ENCODE measurements around the gene ZNF84. TPM values are rescaled to one million over a fixed set of nuclear protein-coding genes. Genes with fewer than 3 reads are reported as not detected.

The ZNF84 gene
- total RNA-seq, 4 donors from 2014 or later: 15.0 to 29.5 (median 23.1) TPM

DNA sequence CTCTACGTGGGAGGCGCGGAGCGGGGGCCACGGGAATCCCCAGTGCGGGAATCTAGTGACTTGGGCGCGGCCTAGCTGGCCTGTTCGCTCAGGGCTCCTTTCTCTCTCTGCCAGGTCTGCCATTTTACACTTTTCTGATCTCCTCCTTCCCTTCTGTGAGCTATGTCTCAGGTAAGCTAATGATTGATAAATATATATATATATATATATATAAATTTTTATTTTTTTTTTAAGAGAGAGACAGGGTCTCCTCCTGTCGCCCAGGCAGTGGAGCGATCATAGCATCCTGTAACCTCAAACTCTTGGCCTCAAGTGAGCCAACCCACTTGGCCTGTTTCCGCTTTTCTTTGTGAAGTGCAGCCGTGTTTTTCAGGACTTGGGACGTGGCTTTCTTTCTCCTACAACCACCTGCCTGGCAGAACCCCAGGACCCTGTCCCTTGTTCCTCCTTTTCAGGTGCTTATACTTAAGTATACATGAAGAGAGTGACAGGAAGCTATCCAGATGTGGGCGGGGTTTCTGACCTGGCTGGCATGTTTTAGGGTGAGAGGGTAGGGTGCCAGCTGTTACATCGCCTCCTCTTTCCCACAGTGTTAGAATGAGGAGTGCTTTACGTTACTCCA lies 44.0 kb downstream of the ZNF84 start:
- TF ChIP-seq CTCF (IDR thresholded peaks at IDR 0.05; ENCODE audit: low read depth): no peak

DNA sequence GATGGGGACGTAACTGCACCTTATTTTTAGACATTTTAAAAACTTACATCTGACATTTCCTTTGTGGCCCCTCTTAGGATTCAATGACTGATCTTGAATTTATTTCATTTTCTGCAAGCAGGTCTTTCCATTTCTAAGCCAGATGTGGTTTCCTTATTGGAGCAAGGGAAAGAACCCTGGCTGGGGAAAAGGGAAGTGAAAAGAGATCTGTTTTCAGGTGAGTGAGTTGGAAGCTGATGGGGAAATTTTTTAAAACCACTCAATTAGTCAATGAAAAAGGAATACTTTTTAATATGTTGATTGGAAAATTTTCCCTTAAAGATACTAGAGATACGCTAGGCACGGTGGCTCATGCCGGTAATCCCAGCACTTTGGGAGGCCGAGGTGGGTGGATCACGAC lies 46.0 kb downstream of the ZNF84 start:
- no peak for TF ChIP-seq CTCF (IDR thresholded peaks at IDR 0.05; ENCODE audit: low read depth)

GRCh38 chr12:133105620-133106019 lies 68.3 kb downstream of the ZNF84 start:
- TF ChIP-seq CTCF (IDR thresholded peaks at IDR 0.05; ENCODE audit: low read depth): no peak

GRCh38 chr12:133106253-133106652 lies 68.9 kb downstream of the ZNF84 start:
- TF ChIP-seq CTCF (IDR thresholded peaks at IDR 0.05; ENCODE audit: low read depth): no peak

- no peak for TF ChIP-seq CTCF (IDR thresholded peaks at IDR 0.05; ENCODE audit: low read depth)
Observed at GRCh38 chr12:133107121-133107520, 69.8 kb downstream of the ZNF84 start.

DNA sequence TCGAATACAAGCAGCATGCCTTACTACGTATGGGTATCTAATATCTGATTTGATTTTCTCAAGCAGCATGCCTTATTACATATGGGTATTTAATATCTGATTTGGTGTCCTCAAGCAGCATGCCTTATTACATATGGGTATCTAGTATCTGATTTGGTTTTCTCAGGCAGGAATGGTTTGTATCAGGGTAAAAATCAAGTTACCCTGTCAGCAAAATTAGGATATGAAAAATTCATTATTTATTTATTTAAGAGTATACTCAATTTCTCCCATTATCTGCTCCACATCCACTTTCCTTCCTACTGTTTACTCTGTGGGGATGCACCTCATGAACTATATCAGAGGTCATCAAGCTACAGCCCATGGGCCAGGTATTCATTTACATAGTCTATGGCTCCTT lies 70.8 kb downstream of the ZNF84 start:
- no peak for TF ChIP-seq CTCF (IDR thresholded peaks at IDR 0.05; ENCODE audit: low read depth)

Small RNA genes lying within 50 kb of the gene (small RNA-seq; reads per million reads assigned to genes)
- not detected for gene RNU4ATAC12P

Other genes with a start within 250 kb of the ZNF84 start
- gene GOLGA3, start 208.6 kb upstream of the ZNF84 start, total RNA-seq: 10 to 100 TPM; 45.9 to 86.8 (median 60.4) TPM
- 10 to 100 TPM; 25.5 to 38.6 (median 30.4) TPM for gene CHFR, start 149.9 kb upstream of the ZNF84 start, total RNA-seq
- 10 to 100 TPM in 2 of 4 donors, 1 to 10 TPM in 2; 5.1 to 13.9 (median 10.3) TPM for gene ZNF605, start 81.2 kb upstream of the ZNF84 start, total RNA-seq
- 10 to 100 TPM in 3 of 4 donors, 1 to 10 TPM in 1; 3.9 to 19.0 (median 13.8) TPM for gene ZNF26, start 51.1 kb upstream of the ZNF84 start, total RNA-seq
- 10 to 100 TPM in 3 of 4 donors, 1 to 10 TPM in 1; 9.9 to 13.4 (median 11.4) TPM for gene ZNF140, start 43.4 kb downstream of the ZNF84 start, total RNA-seq
- 1 to 10 TPM; 2.2 to 3.4 (median 3.0) TPM for gene ZNF891, start 92.8 kb downstream of the ZNF84 start, total RNA-seq
- gene ZNF10, start 93.1 kb downstream of the ZNF84 start, total RNA-seq: 1 to 10 TPM; 4.6 to 8.2 (median 6.6) TPM
- 10 to 100 TPM; 10.8 to 16.1 (median 14.5) TPM for gene ZNF268, start 144.0 kb downstream of the ZNF84 start, total RNA-seq
- not detected for gene ANHX, start 198.4 kb downstream of the ZNF84 start, total RNA-seq